ENCODE data around the gene PTBP3.

Gene PTBP3

GRCh38 chr9:112328545-112328944, 4.9 kb downstream of the PTBP3 start:
- CTCF ChIA-PET: interaction anchor here (0.6 kb wide), 1 partner anchor 321 kb away, joined by 3 read pairs; no protein-coding TSS in a partner anchor
- TF ChIP-seq PATZ1 (tag by site-specific recombination; IDR thresholded peaks at IDR 0.05) (no peak), OVOL3 (tag by site-specific recombination; IDR thresholded peaks at IDR 0.05) (no peak), ZNF274 (IDR thresholded peaks at IDR 0.05; ENCODE audit: low read length) (no peak), ZNF274 (tag by site-specific recombination; IDR thresholded peaks at IDR 0.05; ENCODE audit: borderline replicate concordance) (no peak), KLF9 (tag by site-specific recombination; IDR thresholded peaks at IDR 0.05; ENCODE audit: low read depth) (no peak), ZNF658 (tag by site-specific recombination; IDR thresholded peaks at IDR 0.05) (no peak), ZNF16 (tag by site-specific recombination; IDR thresholded peaks at IDR 0.05; ENCODE audit: low read depth) (no peak), ZNF426 (tag by site-specific recombination; IDR thresholded peaks at IDR 0.05) (no peak), ZBTB48 (tag by site-specific recombination; IDR thresholded peaks at IDR 0.05) (no peak), ZNF155 (tag by site-specific recombination; IDR thresholded peaks at IDR 0.05) (no peak), ZNF18 (tag by site-specific recombination; IDR thresholded peaks at IDR 0.05) (no peak), ZNF513 (tag by site-specific recombination; IDR thresholded peaks at IDR 0.05) (no peak), ZNF624 (tag by site-specific recombination; IDR thresholded peaks at IDR 0.05) (no peak), ZNF366 (tag by site-specific recombination; conservative IDR thresholded peaks at IDR 0.05) (no peak), ZNF623 (tag by site-specific recombination; IDR thresholded peaks at IDR 0.05) (no peak), ZNF341 (tag by site-specific recombination; IDR thresholded peaks at IDR 0.05; ENCODE audit: low read depth) (no peak), ZNF19 (tag by site-specific recombination; IDR thresholded peaks at IDR 0.05; ENCODE audit: low read depth) (no peak), ZNF48 (tag by site-specific recombination; IDR thresholded peaks at IDR 0.05) (no peak), ZNF10 (tag by site-specific recombination; IDR thresholded peaks at IDR 0.05) (no peak), ZNF707 (tag by site-specific recombination; IDR thresholded peaks at IDR 0.05) (no peak), ZNF398 (tag by site-specific recombination; IDR thresholded peaks at IDR 0.05) (no peak)
- 0 out of 2 replicates have a peak, but pooled peaks cover 2% of the 10 kb centered on the region for H3K4me1 ChIP-seq (ENCODE audit: control insufficient read depth, insufficient read depth, low read length)
- no peak overlapping the region for H3K27ac ChIP-seq (ENCODE audit: extremely low read depth, low read depth, low read length)
- H3K9me3 ChIP-seq (ENCODE audit: control insufficient read depth, insufficient read depth, low read depth, low read length): no peaks in the 10 kb centered on the region
- H3K36me3 ChIP-seq (ENCODE audit: control insufficient read depth in 2 of 2, insufficient read depth in 1 of 2, low read length in 2 of 2): no peaks in the 10 kb centered on the region
- POLR2A ChIA-PET: interaction anchor here (1.3 kb wide), 1 partner anchor 51 kb away, joined by 3 read pairs; no protein-coding TSS in a partner anchor
- no peak overlapping the region for H3K4me3 ChIP-seq (ENCODE audit: low read depth, low read length)
